ENCODE data around the gene RAB11B. TPM values are rescaled to one million over a fixed set of nuclear protein-coding genes. Genes with fewer than 3 reads are reported as not detected.

The RAB11B gene
- total and polyA plus RNA-seq, 2 of the 13 experiments (the other 11 are each of a cell fraction or from before 2014, with no cell fraction given): 6.0 to 28.4 TPM

DNA sequence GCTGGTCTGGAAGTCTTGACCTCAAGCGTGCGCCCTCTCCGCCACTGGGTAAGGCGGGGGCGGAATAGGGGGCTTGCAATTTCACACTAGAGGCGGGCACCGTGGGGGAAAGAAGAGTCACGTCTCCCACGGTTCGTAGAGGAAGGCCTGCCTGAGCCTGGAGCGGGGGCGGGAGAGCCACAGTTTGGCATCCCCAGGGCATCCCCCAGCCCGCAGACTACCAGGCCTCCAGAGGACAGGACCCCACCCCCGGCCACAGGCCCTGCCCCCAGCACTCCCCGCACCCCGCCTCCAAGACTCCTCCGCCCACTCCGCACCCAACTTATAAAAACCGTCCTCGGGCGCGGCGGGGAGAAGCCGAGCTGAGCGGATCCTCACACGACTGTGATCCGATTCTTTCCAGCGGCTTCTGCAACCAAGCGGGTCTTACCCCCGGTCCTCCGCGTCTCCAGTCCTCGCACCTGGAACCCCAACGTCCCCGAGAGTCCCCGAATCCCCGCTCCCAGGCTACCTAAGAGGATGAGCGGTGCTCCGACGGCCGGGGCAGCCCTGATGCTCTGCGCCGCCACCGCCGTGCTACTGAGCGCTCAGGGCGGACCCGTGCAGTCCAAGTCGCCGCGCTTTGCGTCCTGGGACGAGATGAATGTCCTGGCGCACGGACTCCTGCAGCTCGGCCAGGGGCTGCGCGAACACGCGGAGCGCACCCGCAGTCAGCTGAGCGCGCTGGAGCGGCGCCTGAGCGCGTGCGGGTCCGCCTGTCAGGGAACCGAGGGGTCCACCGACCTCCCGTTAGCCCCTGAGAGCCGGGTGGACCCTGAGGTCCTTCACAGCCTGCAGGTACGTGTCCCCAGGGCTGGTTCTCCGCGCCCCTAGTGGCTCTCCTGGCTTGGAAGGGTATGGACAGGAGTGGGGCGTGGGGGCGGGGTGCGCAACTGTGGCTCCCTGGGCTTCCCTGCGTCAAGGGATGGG is 26.1 kb upstream of the RAB11B start, which contains the start of gene ANGPTL4 (continued):
- peak; percentile 48 for TF ChIP-seq FOXC1 (CRISPR knock-in tag; IDR thresholded peaks at IDR 0.05; ENCODE audit: borderline replicate concordance)
- peak; percentile 56; the same call in 1 of the 2 replicates for TF ChIP-seq MIER3 (CRISPR knock-in tag; IDR thresholded peaks at IDR 0.05; ENCODE audit: borderline replicate concordance)
- TF ChIP-seq, protein P1, sequence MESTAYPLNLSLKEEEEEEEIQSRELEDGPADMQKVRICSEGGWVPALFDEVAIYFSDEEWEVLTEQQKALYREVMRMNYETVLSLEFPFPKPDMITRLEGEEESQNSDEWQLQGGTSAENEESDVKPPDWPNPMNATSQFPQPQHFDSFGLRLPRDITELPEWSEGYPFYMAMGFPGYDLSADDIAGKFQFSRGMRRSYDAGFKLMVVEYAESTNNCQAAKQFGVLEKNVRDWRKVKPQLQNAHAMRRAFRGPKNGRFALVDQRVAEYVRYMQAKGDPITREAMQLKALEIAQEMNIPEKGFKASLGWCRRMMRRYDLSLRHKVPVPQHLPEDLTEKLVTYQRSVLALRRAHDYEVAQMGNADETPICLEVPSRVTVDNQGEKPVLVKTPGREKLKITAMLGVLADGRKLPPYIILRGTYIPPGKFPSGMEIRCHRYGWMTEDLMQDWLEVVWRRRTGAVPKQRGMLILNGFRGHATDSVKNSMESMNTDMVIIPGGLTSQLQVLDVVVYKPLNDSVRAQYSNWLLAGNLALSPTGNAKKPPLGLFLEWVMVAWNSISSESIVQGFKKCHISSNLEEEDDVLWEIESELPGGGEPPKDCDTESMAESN (CRISPR knock-in tag; conservative IDR thresholded peaks at IDR 0.05): peak; percentile 76; the same call in 1 of the 2 replicates
- TF ChIP-seq, protein P2, sequence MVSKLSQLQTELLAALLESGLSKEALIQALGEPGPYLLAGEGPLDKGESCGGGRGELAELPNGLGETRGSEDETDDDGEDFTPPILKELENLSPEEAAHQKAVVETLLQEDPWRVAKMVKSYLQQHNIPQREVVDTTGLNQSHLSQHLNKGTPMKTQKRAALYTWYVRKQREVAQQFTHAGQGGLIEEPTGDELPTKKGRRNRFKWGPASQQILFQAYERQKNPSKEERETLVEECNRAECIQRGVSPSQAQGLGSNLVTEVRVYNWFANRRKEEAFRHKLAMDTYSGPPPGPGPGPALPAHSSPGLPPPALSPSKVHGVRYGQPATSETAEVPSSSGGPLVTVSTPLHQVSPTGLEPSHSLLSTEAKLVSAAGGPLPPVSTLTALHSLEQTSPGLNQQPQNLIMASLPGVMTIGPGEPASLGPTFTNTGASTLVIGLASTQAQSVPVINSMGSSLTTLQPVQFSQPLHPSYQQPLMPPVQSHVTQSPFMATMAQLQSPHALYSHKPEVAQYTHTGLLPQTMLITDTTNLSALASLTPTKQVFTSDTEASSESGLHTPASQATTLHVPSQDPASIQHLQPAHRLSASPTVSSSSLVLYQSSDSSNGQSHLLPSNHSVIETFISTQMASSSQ (IDR thresholded peaks at IDR 0.05; ENCODE audit: low read depth): no peak
- TF ChIP-seq, protein P2 (CRISPR knock-in tag; IDR thresholded peaks at IDR 0.05; ENCODE audit: borderline replicate concordance): peak; percentile 47; the same call in 1 of the 2 replicates
- TF ChIP-seq TCF7L2 (IDR thresholded peaks at IDR 0.05; ENCODE audit: low read depth, low read length): no peak
- TF ChIP-seq AGO1 (IDR thresholded peaks at IDR 0.05; ENCODE audit: low read depth, low read length, poor library complexity, severe bottlenecking): peak; percentile 79
- TF ChIP-seq AGO2 (optimal IDR thresholded peaks at IDR 0.05; ENCODE audit: low read depth, low read length): peak; percentile 80
- no peak for TF ChIP-seq RELA (CRISPR knock-in tag; IDR thresholded peaks at IDR 0.05)
- peak; percentile 35; the same call in 1 of the 2 replicates for TF ChIP-seq HOXD1 (CRISPR knock-in tag; IDR thresholded peaks at IDR 0.05)
- 0 out of 2 replicates have a peak, but pooled peaks have one; percentile 65 for TF ChIP-seq ZFP36L1 (CRISPR knock-in tag; IDR thresholded peaks at IDR 0.05)
- TF ChIP-seq ZNF83 (CRISPR knock-in tag; IDR thresholded peaks at IDR 0.05; ENCODE audit: borderline replicate concordance): peak; percentile 53; the same call in 1 of the 2 replicates
- no peak for TF ChIP-seq ZNF644 (CRISPR knock-in tag; IDR thresholded peaks at IDR 0.05; ENCODE audit: low read depth)
- TF ChIP-seq, protein P3, sequence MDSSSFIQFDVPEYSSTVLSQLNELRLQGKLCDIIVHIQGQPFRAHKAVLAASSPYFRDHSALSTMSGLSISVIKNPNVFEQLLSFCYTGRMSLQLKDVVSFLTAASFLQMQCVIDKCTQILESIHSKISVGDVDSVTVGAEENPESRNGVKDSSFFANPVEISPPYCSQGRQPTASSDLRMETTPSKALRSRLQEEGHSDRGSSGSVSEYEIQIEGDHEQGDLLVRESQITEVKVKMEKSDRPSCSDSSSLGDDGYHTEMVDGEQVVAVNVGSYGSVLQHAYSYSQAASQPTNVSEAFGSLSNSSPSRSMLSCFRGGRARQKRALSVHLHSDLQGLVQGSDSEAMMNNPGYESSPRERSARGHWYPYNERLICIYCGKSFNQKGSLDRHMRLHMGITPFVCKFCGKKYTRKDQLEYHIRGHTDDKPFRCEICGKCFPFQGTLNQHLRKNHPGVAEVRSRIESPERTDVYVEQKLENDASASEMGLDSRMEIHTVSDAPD (CRISPR knock-in tag; IDR thresholded peaks at IDR 0.05): no peak
- TF ChIP-seq ZC3H13 (CRISPR knock-in tag; IDR thresholded peaks at IDR 0.05): peak; percentile 31; the same call in 1 of the 2 replicates
- TF ChIP-seq MXI1 (IDR thresholded peaks at IDR 0.05; ENCODE audit: borderline replicate concordance, low read depth, low read length): no peak
- TF ChIP-seq MYC (CRISPR knock-in tag; IDR thresholded peaks at IDR 0.05; ENCODE audit: borderline replicate concordance): peak; percentile 23; the same call in 1 of the 2 replicates
- TF ChIP-seq KDM2A (CRISPR knock-in tag; IDR thresholded peaks at IDR 0.05; ENCODE audit: borderline replicate concordance, low read depth): peak; percentile 82
- no peak for TF ChIP-seq ZNF672 (CRISPR knock-in tag; IDR thresholded peaks at IDR 0.05)
